NCI-H146 (cell line): ENCODE data around the gene OSMR.
"Not testable (repeated sequence)": the region's sequence is repeated elsewhere in the genome, so short reads cannot be mapped to it uniquely, and the experiment has no call there.

Experiments used
- DNase-seq: peaks from one replicate; lab custom pipeline; 2025; lab: John Stamatoyannopoulos, UW

The OSMR gene

DNA sequence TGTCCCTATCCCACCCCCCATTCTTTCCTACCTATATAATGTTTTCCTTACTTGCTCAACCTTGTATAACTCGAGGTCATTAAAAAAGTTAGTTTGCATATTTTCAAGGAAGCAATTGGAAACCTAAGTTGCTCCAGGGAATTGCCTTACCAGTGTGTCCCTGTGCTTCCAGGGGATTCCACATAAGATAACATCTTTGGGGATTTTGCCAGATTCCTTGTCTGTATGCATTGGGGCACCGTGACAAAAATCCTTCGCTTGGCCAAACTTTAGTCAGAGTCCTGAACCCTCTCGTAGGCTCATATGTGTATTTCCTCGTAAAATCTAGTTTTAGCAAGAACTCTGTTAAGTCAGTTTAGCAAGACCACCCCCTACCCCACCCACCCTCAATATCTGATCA is 14.7 kb upstream of the OSMR start:
- no peak for DNase-seq

DNA sequence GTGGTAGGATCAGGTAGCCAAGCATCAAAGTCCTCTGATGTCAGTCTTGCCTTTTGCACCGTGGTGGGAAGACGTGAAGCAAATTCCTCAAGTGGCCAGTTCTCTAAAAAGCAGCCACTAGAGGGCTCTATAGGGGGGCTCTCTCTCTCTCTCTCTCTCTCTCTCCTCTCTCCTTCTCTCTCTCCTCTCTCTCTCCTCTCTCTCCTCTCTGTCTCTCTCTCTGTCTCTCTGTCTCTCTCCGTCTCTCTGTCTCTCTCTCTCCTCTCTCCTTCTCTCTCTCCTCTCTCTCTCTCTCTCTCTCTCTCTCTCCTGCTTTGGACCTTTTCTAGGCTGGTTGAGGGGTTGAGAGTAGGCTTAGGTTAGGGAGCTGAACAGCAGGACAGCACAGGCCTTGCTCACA is 13.9 kb upstream of the OSMR start:
- no peak for DNase-seq

GRCh38 chr5:38832810-38833209 is 13.0 kb upstream of the OSMR start:
- no peak for DNase-seq

DNA sequence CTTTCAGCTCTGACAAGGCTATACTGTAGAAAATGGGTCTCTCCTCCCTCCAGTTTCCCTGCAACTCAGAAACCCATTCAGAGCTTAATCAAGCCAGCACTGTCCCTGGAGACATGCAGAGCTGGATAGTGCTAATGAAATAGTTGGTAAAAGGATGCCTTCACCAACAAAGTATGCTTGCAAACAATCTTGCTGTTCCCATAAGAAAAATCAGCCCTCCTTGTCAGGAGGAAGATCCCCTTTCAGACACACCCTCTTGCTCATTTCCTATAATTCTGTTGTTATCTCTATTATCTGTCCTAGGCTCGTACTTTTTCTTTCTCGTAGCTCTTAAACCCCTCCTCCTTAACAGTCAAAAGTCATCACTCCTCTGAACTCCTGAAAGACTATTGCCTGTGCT is 9.9 kb upstream of the OSMR start:
- DNase-seq = no peak

GRCh38 chr5:38837416-38837815 is 8.4 kb upstream of the OSMR start:
- no peak for DNase-seq

DNA sequence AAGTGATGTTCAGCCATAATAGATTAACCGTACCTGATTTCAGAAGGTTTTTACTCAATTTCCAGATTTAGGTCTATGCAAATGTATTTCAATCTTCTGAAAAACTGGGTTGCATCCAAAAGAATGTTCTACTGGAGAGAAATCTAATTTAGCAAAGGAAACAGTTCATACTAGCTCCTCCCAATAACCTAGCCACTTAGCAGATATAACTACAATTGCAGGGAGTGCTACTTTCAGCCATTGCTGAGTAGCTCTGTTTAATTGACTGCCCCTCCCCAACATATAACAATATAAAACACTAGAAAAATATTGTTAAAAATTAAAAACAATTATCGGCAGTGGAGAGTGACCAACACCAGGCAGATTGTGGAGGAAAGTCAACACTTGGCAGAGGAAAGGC is 7.9 kb upstream of the OSMR start:
- DNase-seq = no peak

- no peak for DNase-seq
Measured at GRCh38 chr5:38843665-38844064, 2.1 kb upstream of the OSMR start.

DNA sequence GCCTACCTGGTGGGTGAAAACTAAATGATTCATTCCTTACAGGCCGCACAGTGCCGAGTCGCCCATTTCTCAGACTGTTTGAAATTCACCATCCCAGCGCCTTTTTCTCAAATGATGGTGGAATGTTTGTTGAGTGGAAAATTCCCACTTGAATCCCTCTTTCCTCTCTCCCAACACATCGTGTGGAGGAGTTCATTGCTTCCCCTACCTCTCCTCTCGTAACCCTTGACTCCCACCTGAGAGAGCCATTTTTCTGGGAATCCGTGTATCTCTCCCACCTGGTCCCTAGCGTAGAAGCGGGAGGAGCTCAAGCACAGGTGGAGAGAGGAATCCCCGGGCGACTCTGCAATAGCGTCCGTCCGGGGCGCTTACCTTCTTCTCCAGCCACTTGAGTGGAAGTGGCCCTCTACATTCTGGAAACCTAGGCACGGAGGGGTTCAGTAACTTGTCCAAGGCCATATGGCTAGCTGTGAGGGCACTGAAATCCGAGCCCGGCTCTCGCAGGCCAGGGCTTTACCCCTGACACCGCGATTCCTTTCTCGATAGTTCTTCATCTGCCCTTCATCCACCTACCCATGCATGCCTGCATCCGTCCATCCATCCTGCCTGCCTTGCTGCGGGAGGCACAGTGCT is 683 bp downstream of the OSMR start:
- DNase-seq = no peak

DNA sequence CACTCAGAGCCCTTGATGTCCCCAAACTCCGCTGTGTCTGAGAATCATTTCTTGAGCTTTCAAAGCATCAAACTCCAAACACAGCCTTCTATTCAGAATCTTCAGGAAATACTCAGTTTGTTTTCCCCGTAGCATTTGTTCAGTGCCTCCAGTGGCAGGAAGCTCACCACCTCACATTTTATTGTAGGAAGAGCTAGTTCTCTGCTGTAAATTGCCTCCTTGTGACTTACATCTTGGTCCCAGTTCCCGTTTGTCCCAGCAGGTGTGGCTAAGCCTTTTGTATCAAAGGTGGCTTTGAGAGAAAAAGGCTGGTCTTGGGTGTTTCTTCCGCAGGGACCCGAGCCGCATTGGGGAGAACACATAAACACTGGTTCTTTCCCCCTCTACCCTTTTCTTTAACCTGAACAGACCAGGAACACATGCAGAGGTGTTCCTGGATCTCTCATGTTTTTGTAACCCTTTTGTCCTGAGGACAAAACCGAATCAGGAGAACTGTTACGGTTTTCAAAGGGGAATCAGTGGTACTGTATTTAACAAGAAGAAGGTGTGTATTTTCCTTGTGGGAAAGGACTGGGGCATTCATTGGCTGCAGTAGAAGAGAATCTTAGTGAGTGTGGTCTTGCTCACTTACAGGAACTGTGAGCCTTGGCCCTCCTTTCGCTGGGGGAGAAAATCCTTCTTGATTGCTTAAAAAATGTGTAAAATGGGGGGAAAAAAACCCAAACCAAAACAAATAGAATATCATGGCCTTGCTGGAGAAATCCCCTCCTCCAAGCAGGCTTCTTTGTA is 1.9 kb downstream of the OSMR start:
- no peak for DNase-seq

DNA sequence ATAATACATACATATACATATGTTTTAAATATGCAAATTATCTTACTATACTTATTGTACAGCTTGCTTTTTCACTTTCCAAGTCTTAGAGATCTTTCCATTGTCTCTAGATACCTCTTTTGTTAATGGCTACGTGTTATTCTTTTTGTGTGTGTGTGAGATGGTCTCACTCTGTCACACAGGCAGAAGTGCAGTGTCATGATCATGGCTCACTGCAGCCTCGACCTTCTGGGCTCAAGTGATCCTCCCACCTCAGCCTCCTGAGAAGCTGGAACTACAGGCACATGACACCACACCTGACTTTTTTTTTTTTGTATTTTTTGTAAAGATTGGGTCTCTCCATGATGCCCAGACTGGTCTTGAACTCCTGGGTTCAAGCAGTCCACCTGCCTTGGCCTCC is 2.8 kb downstream of the OSMR start:
- DNase-seq = no peak

DNA sequence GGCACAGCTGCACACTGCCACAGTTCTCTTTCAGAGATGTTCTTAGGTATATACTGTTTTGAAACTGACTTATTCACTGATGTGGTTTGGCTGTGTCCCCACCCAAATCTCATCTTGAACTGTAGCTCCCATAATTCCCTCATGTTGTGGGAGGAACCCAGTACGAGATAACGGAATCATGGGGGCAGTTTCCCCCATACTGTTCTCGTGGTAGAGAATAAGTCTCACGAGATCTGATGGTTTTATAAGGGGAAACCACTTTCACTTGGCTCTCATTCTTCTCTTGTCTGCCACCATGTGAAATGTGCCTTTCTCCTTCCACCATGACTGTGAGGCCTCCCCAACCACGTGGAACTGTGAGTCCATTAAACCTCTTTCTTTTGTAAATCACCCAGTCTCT is 5.8 kb downstream of the OSMR start:
- not testable (repeated sequence) for DNase-seq

DNA sequence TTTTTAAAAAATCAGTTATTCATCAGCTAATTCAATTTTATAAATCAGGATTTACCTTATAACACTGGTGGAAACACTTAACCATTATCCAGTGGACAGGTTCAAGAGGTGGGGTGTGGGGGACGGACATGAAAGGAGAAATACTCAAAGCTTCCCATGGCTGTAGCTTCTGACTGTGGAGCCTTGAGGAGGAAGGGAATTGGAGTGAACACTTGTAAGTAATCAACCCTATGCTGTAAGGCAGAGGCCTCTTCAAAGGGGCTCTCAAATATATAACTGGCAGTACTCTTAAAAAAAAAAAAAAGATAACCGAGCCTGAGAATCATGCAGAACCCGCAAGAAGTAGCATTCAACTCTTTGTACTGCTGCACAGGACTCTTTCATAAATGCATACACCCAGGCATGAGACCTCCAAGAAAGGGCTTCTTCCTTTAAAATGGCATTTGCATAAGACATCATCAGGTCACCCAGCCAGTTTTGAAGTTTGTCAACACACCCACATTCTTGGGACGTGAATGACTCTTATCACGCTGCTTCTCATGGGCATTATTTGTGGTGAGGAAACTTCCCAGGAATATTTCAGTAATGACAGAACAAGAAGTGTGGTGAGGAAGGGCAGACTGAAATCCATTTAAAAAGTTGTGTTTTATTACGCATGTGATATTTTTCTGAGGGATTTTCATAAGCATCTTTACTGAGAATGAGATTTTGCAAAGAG is 8.1 kb downstream of the OSMR start:
- no peak for DNase-seq

GRCh38 chr5:38854907-38855306 is 9.1 kb downstream of the OSMR start:
- no peak for DNase-seq

DNA sequence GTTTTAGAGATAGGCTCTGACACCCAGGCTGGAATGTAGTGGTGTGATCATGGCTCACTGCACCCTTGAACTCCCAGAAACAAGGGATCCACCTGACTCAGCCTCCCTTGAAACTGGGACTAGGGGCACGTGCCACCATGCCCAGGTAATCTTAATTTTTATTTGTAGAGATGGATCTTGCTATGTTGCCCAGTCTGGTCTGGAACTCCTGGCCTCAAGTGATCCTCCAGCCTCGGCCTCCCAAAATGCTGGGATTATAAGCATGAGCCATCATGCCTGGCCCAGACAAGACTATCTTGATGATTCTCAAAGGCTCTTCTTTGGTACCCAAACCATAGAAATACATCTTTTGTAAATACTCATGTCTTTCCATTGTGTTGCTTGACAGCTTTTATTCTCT is 10.8 kb downstream of the OSMR start:
- no peak for DNase-seq

- DNase-seq = no peak
Measured at GRCh38 chr5:38858839-38859238, 13.0 kb downstream of the OSMR start.

GRCh38 chr5:38861986-38862770 is 16.4 kb downstream of the OSMR start:
- not testable (repeated sequence) for DNase-seq

DNA sequence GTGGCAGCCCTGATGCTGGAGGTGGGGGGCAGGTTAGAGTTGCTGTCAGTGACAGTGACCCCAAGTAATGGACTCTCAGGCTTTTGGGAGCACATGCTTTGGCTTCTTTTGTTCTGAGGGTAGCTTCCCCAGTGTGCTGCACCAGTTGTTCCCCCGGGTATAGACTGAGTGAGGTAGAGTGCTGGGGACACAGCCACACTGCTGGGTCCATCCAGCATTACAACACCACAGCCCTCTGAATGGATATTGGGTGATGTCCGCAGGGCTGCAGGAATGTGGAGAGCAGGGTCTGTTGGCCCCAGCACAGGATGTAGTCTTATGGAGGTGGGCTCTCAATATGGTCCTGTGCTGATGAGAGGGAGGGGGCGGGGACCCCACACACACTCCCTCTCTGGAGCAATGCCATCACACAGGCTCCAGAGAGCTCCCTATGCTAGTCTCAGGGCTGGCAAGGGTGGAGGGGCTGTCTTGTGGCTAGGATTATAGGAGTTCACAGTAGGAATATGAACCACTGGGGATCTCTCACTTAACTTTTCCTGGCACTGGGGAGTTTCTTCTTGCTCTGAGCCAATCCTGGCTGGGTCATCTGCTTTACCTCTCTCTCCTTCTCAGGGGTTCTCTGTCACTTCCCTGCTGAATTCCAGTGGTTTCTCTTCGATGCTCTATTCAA is 20.7 kb downstream of the OSMR start:
- no peak for DNase-seq

GRCh38 chr5:38867032-38867398 is 21.2 kb downstream of the OSMR start:
- DNase-seq = no peak

DNA sequence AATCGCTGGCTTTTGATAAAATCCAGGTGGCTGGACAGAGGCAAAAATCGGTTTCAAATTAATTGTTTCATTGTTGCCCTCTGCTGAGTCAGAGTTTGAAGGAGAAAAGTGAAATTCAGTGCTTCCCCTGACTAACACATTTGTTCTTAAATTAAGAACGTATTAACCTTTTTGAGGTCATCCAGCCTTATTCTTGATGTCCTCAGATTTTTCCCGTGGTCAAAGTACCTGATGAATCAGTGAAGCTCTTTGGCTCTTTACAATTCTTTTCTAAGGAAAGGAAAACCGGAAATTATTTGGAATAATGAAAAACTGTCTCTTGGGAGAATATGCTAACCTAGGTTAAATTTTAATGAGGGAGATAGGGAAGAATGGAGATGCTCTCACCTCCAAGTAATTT is 21.6 kb downstream of the OSMR start:
- DNase-seq = no peak

DNA sequence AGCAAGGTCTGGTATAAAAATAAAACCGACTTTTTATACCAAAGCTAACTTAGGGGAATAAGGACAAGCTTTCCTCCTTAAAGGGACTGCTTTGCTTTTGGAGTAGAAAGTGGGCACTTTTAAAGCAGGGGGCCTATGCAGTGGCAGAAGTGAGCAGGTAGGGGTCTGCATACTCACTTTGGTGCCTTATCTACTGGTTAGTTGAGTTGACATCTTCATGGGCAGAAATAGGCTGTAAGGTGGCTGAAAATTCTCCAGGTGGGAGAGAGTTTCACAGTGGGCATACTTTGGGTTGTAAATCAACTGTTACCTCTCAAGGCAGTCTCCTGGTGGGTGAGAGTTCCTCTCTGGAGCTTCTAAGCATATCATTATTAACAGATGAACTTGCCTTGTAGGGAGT is 24.8 kb downstream of the OSMR start:
- no peak for DNase-seq

- DNase-seq = no peak
Measured at GRCh38 chr5:38871058-38871605, 25.3 kb downstream of the OSMR start.
